HG03571 (cell line): Measurements from ENCODE around the gene DHPS.

Source experiments
- ATAC-seq: cut with Tn5 transposase; IDR thresholded peaks from one replicate; pipeline ENCODE4 v1.9.1; 2021; ENCODE audit not compliant: unreplicated experiment

Gene DHPS

DNA sequence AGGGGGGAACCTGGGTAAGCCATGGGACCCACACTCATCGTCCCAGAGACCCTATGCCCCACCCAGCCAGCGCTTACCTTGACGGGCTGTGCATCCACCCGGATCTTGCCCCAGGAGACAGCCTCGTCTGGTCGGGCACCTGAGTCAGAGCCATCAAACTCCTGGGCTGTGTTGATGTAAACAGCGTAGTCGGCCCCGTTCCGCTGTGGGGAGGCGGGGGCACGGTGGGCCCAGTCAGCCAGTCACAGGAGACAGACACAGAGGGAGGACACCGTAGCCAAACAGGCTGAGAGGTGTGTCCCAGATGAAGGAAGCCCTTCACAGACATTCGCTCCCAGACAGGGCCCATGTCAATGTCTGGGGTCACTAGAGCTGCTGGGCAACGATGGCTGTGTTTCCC, 5.7 kb downstream of the DHPS start:
- ATAC-seq = no peak

DNA sequence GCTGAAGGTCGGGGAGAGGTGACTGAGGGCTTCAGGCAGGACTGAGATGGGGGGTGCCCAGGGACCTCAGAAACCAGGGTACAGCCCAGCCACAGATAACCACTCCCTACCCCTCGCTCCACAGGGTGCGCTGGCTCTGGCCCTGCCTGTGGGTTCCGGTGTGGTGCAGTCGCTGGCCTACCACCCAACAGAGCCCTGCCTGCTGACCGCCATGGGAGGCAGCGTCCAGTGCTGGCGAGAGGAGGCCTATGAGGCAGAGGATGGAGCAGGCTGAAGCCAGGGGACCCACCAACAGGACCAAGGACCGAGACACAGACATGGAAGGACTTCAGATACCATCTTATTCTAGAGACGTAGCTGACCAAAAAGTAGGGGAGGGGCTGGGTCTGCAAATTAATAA, 6.3 kb downstream of the DHPS start:
- no peak for ATAC-seq

DNA sequence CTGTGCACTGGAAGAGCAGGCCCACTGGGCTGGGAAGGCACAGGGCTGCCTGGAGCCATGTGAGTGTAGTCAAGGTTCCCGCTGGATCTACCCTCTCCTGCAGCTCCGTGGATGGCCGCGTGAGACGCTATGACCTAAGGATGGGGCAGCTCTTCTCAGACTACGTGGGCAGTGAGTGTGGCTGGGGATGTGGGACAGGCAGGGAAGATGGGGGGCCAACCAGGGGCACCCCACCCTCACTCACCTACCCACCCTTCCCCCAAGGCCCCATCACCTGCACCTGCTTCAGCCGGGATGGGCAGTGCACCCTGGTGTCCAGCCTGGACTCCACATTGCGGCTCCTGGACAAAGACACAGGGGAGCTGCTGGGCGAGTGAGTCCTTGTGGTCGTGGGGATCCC, 8.9 kb downstream of the DHPS start:
- no peak for ATAC-seq

DNA sequence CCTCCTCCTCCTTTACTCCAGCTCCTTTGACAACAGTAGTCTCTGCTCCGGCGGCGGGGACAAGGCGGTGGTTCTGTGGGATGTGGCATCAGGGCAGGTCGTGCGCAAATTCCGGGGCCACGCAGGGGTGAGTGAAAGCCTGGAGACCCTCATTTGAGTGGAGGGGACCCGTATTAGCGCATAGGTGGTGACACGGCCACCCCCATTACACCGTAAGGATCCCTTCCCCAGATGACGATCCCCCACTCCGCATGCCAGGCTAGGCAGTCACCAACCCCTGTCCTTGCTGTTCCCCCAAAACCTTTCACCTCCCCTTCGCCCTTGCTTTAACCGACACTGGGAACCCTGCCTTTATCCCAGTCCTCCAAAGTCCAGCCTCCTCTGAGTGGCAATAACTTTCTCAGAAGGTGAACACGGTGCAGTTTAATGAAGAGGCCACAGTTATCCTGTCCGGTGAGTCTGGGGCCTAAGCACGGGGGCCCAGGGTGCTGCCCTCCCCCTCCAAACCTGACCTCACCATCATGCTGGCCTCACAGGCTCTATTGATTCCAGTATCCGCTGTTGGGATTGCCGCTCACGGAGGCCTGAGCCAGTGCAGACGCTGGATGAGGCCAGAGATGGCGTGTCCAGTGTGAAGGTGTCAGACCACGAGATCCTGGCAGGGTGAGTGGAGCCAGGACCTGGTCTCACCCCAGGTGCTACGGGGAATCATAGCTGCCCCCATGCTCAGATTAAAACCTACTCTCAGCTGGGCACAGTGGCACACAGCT, 11.3 kb downstream of the DHPS start:
- ATAC-seq = no peak

DNA sequence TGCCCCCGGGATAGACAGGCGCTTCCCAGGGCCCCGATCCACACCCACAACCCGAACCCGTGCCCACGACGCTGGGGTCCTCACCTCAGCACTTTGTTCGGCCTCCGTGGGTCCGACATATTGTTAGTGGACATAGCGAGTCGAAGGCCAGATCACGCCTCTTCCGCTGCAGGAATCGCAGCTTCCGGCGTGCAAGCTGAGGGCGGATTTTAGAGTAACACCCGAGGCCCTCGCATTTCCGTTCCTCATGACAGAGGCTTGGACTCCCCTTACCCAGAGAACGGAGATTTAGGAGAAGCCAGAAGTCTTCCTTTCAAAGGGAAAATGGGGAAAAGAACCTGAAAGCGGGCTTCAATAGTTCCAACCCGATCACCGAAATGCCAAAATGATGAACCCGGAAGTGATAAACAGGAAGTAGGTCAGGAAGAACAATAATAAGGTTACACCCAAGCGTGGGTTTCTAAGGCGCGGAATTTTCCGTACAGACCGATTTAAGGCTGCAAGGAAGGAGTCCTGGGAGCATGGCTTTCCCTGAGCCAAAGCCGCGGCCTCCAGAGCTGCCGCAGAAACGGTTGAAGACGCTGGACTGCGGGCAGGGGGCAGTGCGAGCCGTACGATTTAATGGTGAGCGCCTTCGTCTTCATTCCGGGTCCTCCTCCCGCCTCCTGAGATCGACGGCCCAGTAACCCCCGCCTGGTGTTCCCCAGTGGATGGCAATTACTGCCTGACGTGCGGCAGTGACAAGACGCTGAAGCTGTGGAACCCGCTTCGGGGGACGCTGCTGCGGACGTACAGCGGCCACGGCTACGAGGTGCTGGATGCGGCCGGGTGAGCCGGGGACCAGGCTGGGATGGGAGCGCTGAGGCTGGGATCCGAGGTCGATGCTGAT, 12.2 kb downstream of the DHPS start:
- no peak for ATAC-seq

DNA sequence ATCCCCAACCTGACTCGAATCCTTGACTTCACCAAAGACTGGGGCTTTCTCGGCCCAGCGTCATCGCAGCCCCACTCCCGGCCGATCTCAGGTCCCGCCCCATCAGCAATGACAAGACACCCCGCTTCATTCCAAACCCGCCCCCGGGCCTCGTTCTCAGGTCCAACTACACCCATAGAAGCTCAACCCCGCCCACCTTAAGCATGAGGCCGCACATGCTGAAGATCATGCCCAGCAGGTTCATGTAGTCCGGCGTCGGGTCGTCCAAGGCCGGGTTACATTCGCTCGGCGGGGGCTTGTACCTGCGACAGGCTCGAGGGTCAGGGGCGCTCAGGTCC, 12.8 kb downstream of the DHPS start:
- no peak for ATAC-seq

DNA sequence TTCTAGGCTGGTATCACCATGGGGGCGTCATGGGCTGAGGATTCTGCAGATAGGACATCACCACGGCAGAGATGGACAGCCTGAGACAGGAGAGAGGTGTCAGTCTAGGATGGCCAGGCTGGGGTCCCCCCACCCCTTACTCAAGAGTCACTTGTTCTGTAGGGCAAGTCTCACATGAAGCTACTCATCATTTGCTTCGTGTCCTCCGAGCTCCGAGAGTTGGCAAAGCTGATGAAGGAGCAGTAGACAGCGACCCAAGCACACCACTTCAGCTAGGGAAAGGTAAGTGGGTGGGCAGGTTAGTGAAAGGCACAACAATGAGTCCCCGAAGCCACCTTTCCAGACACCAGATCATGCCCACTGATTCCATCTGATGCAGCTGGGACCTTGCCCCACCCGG, 13.3 kb downstream of the DHPS start:
- ATAC-seq = no peak

DNA sequence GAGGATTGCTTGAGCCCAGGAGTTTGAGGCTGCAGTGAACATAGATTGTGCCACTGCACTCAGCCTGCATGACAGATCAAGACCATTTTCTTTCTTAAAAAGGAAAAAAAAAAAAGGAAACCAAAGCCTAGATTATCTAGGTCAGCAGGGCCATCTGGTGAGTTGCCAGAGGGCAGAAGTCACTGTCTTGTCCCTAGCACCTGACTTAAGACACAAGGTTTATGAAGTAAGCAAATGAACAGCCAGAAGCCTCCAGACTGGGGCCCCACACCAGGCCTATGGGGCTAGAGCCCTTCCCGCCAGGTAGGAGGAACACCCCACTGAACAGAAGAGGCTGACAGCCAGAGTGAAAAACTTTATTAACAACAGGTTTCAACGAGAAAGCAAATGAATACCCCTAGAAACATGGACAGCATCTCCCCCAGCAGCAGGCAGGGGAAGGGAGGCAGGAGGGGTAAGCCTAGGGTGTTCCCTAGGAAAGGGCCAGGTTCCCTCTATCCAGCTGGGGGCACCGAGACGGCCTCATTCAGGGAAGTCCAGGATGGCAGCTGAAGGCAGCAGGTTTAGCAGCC, 13.9 kb downstream of the DHPS start:
- ATAC-seq = no peak

DNA sequence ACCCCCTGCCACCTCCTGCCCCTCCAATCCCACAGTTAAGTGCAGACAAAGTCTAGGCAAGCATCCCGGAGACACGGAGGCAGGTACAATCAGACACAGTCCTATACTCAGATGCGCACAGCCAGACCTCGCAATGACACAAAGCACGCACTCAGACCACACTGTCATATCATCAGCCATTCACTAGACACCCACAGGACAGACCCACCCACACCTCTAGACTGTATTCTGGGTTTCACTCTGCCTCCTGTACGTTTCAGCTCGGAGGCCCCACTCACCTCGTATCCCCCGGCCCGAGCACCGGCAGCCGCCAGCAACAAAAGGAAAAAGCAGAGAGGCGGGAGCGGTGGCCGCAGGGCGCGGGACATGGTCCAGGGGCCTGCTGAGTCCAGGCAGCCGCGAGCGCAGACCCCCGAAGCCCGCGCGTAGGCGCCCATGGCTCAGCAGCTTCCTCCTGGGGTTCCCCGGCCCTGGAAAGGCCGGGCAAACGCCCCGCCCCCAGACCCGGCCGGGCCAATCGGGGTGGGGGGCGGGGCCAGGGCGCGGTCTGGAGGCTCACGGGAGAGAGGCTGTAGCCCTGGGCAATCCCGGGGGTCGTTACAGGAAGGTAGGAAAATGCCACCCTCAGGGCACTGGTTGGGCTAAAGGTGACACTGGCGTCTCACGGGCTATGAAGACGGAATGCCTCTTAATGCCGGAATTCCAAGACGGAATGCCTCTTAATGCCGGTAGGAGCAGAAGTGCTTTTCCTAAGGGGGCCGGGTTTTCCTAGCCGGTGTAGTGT, 15.2 kb downstream of the DHPS start, which contains the start of the genes MAN2B1 and WDR83:
TSS of gene MAN2B1 (minus strand) at position 478 of the 784 bp plus-strand sequence. CDS start at position 437, 41 bp downstream.
TSS of gene WDR83 (plus strand) at position 543 of the 784 bp plus-strand sequence. CDS start 2,984 bp downstream, outside the sequence.
- no peak for ATAC-seq

DNA sequence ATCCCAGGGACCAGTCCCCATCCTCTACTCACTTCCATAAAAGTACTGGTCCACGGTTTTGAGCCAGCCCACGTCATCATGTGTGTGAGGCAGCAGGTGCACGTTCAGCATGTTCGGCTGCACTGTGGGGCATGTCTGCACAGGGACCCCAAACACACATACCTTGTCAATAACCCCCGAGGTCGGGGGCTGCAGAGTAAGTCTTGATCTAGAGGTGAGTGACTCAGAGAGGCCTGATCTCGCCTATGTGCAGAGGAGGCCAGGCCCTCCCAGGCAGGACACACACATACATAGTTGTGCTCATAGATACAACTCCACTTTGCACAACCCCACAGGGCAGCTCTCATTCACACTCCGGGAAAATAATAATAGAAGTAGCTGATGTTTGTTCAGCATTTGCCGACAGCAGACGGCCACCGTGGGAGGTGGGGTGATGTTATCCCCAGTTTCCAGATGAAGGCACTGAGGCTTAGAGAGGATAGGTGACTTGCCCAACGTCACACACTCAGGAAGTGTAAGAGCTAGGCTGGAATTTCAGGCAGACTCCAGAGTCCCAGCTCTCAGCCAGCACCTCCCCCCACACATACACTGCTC, 15.9 kb downstream of the DHPS start:
- no peak for ATAC-seq

DNA sequence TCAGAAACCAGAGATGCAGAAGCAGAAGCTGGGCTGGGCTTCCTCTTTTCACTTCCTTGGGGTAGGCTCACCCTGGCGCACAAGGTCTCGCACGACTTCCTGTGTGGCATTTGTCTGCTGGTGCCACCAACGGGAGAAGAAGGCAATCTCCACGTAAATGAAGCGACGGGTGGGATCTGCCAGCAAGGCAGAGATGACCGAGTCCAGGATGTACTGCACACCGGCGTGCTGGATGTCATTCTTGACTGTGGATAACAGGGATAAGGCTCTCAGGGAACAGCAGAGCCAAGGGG, 16.5 kb downstream of the DHPS start:
- ATAC-seq = no peak

DNA sequence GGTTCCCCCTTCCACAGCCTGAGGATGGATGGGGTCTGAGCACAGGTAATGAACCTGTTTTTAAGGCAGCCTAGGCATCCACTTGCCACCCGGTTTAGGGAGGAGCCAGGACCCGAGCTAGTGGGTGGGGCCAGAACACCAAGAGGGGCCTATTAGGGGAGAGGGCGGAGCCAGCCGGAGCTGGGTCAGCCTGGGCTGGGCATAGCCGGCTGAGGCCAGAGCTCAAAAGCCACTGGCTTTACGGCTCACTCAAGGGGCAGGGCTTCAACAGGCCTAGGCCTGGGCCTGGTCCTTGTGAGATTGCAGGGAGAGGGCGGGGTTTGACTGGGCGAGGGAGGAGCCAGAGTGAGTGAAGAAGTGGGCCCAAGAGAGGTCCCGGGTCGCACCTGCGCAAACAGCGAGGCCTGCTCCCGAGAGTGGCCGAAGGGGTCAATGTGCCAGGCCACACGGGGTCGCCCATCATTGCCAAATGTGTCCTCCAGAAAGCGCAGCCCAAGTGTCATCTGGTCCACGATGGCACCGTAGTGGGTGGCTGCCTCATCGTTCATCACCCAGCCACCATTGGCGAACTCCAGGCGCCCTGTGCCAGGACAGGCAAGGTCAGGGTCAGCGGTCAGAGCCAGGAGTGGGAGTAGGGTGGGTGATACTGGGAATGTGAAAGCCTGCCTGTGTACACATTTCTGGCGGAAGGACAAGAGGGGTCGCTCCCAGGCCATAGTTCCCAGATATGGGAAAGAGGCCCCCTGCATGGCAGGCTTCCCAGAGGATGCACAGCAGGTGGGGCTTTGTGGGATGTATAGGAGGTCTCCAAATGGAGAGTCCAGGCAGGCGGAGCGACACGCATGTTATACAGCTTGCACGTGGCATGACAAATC, 17.0 kb downstream of the DHPS start:
- no peak for ATAC-seq

DNA sequence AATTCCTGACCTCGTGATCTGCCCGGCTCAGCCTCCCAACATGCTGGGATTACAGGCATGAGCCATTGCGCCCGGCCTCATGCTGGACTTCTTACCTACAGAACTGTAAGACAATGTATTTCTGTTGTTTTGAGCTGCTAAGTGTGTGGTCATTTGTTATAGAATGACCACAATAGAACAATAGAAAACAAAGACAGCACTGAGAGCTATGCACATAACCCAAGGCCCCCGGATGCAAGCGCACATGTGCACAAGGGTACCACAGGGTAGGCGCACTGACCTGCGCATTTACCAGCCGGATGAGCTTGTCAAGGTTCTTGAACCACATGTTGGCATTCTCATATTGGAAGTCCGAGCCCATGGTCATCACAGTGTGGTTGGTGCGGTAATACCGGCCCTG, 20.7 kb downstream of the DHPS start:
- ATAC-seq = no peak

DNA sequence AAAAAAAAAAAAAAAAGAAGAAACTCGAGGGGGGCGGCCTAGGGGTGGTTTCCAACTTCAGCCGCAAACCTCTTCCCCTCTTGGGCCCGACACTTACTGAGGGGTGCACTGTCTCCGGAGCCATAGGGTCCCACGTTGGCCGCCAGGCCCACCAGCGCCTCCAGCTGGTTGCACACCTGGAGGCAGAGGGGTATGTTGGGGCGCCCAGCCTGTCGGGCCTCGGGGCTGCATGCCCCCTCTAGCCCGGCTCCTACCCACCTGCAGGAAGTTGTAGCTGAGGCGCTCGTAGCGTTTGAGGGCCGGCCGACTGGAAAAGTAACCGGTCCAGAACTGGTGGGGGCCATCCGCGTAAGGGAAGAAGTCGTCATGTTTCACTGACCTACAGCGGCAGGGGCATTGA, 23.7 kb downstream of the DHPS start:
- ATAC-seq = no peak

DNA sequence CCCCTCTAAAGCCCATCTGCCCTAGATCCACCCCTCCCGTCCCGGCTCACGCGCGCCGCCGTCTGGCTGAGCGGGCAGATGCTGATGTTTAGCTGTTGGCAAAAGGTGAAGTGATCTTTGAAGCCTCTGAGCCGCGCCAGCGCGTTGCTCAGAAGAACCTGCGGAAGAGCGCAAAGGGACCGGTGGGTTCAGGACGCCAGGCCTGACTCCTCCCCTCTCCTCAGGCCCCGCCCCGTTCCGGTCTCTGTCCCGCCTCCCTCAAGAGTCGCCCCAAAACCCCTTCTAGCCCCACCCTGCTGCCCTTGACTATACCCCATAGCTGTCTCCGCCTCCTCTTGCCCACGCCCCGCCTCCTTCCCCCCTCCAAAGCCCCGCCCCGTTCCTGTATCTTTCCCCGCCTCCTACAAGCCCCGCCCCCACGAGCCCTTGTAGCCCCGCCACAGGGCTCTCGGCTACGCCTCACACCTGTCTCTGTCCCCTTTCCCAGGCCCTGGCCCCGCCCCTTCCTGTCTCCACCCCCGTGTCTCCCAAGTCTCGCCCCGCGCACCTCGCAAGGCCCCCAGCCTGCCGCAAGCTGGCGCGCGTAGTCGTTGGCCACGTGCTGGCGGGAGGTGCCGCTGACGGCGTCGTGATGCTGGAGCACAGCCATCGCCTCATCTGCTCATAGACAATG, 24.6 kb downstream of the DHPS start:
- no peak for ATAC-seq

DNA sequence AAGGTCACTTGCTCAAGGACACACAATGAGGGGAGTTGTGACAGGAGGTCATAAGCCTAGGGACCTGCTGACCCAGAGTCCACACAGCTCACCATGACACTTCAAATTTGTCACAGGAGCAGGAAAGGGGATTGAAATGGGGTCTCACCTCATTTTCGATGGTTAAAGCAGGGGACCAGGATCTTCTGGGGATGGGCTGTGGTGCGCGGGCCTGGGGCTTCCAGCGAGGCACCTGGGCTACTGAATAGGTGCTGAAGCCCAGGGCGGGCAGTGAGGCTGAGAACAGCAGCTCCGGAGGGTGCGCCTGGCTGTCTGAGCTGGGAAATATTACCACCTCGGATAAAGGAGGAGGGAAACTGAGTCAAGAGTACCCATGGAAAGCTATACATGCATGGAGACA, 26.1 kb downstream of the DHPS start:
- ATAC-seq = no peak

DNA sequence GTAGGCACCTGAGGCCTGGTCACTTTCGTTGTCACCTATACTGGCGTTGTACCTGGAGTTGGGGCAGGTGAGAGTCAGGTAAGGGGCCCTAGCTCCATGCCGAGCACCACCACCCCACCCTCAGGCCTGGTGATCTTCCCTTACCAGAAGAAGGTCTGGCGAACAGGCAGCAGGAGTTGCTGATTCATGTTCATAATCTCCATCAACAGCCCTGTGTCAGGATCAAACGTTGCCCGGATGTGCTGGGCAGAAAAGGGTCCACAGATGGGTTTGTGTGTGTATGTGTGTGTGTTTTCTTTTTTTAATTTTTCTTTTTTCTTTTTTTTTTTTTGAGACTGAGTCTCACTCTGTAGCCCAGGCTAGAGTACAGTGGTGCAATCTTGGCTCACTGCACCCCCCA, 29.5 kb downstream of the DHPS start:
- ATAC-seq = no peak

DNA sequence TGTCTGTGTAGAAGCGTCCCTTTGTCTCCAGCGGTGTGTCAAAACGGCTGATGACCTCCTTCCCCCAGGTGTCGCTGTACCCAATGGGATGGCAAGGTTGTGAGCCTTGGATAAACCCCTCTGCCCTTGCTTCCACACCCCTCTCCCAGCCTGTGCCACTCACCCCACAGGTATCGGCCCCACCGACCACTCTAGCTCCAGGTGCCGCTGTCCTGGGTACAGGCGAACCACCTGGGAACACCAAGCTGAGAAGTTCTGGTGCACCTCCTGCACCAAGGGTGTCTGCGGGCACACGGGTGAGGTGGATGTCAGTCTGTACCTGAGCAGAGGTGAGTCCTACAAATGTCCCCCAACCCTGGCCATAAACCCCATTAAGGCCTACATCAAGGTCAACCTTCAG, 31.7 kb downstream of the DHPS start:
- ATAC-seq = no peak

DNA sequence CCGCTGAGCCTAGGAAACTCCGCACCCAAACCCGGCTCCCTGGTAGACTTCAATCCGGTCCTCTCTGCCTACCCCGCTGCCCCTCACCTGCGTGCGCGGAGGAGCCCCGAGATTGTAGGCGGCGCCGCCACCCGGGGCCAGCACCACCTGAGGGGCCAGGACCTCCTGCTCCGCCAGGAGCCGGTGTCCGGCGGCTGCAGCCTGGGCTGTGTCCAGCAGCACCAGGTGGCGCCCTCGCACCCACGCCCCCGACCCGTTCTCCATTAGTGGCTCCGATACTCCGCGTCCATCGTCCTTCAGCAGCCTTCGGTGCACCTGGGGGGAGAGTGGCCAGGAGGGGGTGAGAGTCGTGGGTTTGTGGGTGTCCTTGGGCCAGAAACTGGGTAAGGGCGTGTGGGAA, 33.6 kb downstream of the DHPS start:
- ATAC-seq = no peak
